ENCODE results near the gene FBXL12.

DNA sequence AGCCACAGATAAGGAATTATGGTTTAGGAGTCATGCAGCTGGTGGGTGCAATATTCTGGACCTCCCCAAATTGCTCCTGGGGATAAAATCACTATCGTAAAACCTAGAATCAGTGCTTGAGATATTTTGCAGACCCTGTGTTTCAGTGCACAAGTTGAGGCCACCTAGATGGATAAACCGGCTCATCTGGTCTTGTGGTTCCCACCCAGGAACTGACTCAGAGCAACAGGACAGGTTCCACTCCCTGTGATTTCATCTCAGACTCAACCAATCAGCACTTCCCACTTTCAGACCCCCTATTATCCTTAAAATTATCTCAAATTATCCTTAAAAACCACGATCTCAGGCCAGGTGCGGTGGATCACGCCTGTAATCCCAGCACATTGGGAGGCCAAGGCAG is 21.0 kb downstream of the FBXL12 start:
- TF ChIP-seq, protein P1, sequence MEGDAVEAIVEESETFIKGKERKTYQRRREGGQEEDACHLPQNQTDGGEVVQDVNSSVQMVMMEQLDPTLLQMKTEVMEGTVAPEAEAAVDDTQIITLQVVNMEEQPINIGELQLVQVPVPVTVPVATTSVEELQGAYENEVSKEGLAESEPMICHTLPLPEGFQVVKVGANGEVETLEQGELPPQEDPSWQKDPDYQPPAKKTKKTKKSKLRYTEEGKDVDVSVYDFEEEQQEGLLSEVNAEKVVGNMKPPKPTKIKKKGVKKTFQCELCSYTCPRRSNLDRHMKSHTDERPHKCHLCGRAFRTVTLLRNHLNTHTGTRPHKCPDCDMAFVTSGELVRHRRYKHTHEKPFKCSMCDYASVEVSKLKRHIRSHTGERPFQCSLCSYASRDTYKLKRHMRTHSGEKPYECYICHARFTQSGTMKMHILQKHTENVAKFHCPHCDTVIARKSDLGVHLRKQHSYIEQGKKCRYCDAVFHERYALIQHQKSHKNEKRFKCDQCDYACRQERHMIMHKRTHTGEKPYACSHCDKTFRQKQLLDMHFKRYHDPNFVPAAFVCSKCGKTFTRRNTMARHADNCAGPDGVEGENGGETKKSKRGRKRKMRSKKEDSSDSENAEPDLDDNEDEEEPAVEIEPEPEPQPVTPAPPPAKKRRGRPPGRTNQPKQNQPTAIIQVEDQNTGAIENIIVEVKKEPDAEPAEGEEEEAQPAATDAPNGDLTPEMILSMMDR (IDR thresholded peaks at IDR 0.05), result no peak
- TF ChIP-seq POLR2A (IDR thresholded peaks at IDR 0.05), result no peak

All from body of pancreas (tissue), 4 donors.